ENCODE measurements around the gene HNRNPH1.

The HNRNPH1 gene

DNA sequence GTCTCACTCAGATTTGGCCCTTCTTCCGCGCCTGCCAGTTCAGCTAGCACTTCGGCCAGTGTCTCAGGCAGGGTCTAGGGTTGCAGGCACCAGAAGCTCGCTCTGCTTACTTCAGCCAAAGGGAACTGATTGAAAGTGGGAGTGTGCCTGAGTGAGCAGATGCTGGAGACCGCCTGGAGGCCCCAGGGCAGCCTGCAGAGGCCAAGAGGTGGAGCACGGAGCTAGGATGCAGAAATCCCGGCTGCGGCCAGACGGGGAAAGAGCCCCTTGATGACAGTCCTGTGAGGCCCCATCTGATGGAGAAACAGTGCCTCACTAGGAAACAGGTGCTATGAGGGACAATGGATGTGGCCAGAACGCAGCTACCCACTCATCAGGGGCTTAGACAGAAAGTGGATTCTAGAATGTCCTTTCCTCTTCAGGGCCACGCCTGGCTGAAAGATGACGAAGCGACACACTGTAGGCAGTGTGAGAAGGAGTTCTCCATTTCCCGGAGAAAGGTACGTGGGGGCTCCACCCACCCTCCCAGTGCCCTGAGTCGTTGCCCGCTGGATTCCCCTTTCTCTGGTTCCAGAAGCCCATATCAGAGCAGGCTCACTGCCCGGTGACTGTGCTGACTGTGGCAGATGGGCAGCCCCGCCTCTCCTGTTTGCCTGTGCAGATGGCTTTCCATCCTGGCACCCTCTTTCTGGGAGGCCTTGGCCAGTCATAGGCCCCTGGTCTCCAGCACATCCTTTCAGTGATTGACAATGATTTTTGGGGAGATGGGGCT is 16.1 kb downstream of the HNRNPH1 start:
- peaks cover 37% of the 10 kb centered on the region for H3K4me1 Mint-ChIP-seq
- DNase-seq (ENCODE audit: low spot score in 2 of 2) (no peak), ATAC-seq (replicated peaks; ENCODE audit: extremely low read depth, poor library complexity, severe bottlenecking) (no peak)
- H3K9me3 Mint-ChIP-seq = no peaks in the 10 kb centered on the region
- H3K36me3 Mint-ChIP-seq (ENCODE audit: insufficient read depth) = peaks cover 67% of the 10 kb centered on the region
- no peak overlapping the region for H3K4me3 Mint-ChIP-seq
- H3K27ac Mint-ChIP-seq (ENCODE audit: low read depth) = peak overlapping the region; percentile 70
- H3K27me3 Mint-ChIP-seq = no peaks in the 10 kb centered on the region

DNA sequence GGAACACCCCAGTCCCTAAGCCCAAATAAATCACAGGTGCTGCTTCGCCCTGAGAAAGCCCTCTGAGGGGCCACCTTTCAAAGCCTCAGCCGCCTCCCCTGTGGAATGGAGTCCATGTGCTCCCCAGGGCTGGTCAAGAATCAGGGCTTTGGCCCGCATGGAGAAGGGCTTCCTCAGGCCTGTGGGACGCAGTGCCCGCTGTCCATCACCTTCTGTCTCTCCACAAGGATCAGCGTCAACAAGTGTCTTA is 16.6 kb downstream of the HNRNPH1 start:
- peaks cover 33% of the 10 kb centered on the region for H3K4me1 Mint-ChIP-seq
- no peak for ATAC-seq (replicated peaks; ENCODE audit: extremely low read depth, poor library complexity, severe bottlenecking)
- H3K36me3 Mint-ChIP-seq (ENCODE audit: insufficient read depth) = peaks cover 62% of the 10 kb centered on the region
- H3K4me3 Mint-ChIP-seq = no peak overlapping the region
- H3K27me3 Mint-ChIP-seq = no peaks in the 10 kb centered on the region
- no peaks in the 10 kb centered on the region for H3K9me3 Mint-ChIP-seq
- DNase-seq (ENCODE audit: low spot score in 2 of 2) = no peak
- H3K27ac Mint-ChIP-seq (ENCODE audit: low read depth) = peak overlapping the region; percentile 70

DNA sequence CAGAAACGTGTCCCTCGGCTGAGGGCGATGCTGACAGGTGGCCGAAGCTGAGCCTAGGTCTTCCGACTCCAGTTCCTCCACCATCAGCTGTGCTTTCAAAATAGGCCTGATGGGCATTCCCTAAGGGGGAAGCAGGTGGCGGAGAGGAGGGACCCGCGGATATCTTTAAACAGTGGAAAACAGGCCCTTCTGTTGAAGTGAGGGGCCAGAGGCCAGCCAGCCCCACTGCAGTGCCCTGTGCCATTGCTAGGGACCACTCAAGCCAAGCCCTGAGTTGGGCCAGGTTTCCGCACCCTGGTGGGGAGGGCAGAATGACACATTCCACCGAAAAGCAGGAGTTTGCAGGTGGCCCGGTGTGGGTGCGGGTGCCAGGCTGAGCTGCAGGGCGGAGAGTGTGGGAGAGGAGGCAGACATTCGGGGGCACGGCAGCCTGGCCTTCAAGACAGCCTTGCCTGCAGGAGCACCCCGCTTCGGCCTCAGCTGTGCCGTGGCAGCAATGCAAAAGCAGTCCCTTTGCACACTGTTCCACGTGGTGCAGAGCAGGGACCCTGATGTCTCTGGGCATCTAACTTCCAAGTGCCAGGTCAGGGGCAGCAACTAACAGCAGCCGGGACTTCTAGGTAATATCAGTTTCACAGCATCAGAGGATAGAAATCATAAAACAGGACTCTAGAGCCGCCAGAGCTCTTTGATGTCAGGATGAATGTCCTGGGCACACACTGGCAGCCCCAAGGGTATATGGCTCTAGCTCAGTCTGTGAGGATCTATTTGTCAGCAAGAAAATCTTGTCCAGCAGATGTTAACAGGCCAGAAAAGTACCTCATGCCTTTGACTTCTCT is 17.2 kb downstream of the HNRNPH1 start:
- H3K36me3 Mint-ChIP-seq (ENCODE audit: insufficient read depth) = peaks cover 58% of the 10 kb centered on the region
- no peak overlapping the region for H3K4me3 Mint-ChIP-seq
- no peak for ATAC-seq (replicated peaks; ENCODE audit: extremely low read depth, poor library complexity, severe bottlenecking)
- H3K9me3 Mint-ChIP-seq = no peaks in the 10 kb centered on the region
- DNase-seq (ENCODE audit: low spot score in 2 of 2) = no peak
- peaks cover 30% of the 10 kb centered on the region for H3K4me1 Mint-ChIP-seq
- H3K27ac Mint-ChIP-seq (ENCODE audit: low read depth) = peak overlapping the region; percentile 70
- no peaks in the 10 kb centered on the region for H3K27me3 Mint-ChIP-seq

DNA sequence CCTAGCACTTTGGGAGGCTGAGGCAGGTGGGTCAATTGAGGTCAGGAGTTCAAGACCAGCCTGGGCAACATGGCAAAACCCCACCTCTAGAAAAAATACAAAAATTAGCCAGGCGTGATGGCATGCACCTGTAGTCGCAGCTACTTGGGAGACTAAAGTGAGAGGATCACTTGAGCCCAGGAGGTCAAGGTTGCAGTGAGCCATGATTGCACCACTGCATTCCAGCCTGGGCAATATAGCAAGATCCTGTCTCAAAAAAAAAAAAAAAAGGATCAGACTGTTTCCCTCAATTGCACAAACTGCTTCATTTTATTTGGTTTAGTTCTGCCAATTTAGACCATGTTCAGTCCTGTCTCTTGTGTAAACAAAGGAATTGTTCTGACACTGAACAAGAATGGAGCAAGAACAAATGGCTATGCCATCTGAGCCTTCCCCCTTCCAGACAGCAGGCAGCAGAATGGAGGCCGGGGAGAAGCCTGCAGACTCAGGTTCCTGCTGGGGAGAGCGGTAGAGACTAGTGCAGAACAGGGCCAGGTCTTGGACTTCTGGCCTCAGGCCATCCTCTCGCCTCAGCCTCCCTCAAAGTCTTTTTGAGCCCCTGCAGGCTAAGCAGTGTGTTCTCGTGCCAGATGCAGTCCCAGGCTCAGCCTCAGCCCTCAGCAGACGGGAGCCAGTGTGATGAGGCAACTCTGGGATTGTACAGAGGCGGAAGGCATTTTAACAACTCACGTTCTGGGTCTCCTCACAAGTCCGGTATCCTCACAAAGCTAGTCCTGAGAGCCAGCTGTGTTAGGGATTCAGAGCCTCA is 18.2 kb downstream of the HNRNPH1 start:
- peaks cover 21% of the 10 kb centered on the region for H3K4me1 Mint-ChIP-seq
- H3K36me3 Mint-ChIP-seq (ENCODE audit: insufficient read depth) = peaks cover 51% of the 10 kb centered on the region
- no peaks in the 10 kb centered on the region for H3K27me3 Mint-ChIP-seq
- no peak overlapping the region for H3K4me3 Mint-ChIP-seq
- H3K9me3 Mint-ChIP-seq = no peaks in the 10 kb centered on the region
- peak overlapping the region; percentile 70 for H3K27ac Mint-ChIP-seq (ENCODE audit: low read depth)
- ATAC-seq (replicated peaks; ENCODE audit: extremely low read depth, poor library complexity, severe bottlenecking) (no peak), DNase-seq (ENCODE audit: low spot score in 2 of 2) (no peak)

DNA sequence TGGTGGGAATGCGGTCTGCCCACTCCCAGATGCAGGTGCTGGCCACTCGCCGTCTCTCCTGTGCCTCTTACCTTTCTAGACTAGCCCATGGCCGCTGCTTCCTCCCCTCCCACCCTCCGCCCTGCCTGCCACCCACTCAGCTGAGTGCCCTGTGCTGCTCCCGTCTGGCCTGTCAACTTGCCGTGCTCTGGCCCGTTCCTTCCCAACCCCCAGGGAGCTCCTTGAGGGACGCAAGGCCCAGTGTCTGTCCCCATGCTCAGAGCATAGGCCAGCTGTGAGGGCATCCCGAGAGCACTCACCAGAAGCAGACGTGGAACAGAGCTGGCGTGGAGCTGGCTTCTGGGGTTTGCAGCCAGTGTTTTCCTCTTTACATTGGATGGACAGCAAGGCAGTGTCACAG is 20.2 kb downstream of the HNRNPH1 start:
- ATAC-seq (replicated peaks; ENCODE audit: extremely low read depth, poor library complexity, severe bottlenecking) (no peak), DNase-seq (ENCODE audit: low spot score in 2 of 2) (no peak)
- no peak overlapping the region for H3K27ac Mint-ChIP-seq (ENCODE audit: low read depth)
- H3K27me3 Mint-ChIP-seq = no peaks in the 10 kb centered on the region
- no peaks in the 10 kb centered on the region for H3K9me3 Mint-ChIP-seq
- H3K4me1 Mint-ChIP-seq = peaks cover 8% of the 10 kb centered on the region
- H3K4me3 Mint-ChIP-seq = no peak overlapping the region
- H3K36me3 Mint-ChIP-seq (ENCODE audit: insufficient read depth) = peaks cover 42% of the 10 kb centered on the region

DNA sequence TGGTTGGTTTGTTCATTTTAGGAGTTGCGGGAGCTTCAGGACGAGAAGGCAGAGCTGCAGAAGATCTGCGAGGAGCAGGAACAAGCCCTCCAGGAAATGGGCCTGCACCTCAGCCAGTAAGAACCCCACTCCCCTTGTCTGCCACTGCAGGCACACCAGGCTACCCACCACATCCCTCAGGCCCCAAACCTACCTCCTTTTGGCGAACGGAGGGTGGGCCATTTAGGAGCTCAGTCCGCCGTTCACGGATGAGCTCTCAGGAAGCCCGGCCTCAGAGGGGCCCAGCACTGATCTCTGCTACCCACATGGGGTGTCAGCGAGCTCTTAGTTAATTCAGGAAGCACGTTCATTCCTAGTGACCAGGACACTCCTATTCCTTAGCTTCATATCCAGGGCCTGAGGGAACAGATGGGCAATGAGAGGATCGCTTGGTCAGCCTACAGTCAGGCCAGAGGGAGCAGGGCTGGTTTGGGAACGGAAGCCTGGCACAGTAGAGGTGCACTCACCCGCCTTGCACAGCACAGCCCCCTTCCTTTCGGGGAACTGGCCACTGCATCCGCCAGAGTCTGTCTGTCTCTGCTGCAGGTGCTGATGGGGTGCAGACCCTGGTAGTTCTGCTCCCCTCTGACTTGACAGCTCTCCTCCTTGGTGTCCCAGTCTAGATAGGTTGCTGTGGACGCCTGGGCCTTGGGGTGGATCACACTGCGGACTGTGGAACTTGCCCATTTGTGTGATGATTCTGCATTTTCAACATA is 21.4 kb downstream of the HNRNPH1 start:
- Mint-ChIP-seq H3K36me3 (ENCODE audit: insufficient read depth) (peaks cover 41% of the 10 kb centered on the region), H3K4me1 (no peaks in the 10 kb centered on the region), H3K9me3 (no peaks in the 10 kb centered on the region), H3K27ac (ENCODE audit: low read depth) (no peak overlapping the region), H3K27me3 (no peaks in the 10 kb centered on the region), H3K4me3 (no peak overlapping the region)
- DNase-seq (ENCODE audit: low spot score in 2 of 2) = no peak
- no peak for ATAC-seq (replicated peaks; ENCODE audit: extremely low read depth, poor library complexity, severe bottlenecking)

DNA sequence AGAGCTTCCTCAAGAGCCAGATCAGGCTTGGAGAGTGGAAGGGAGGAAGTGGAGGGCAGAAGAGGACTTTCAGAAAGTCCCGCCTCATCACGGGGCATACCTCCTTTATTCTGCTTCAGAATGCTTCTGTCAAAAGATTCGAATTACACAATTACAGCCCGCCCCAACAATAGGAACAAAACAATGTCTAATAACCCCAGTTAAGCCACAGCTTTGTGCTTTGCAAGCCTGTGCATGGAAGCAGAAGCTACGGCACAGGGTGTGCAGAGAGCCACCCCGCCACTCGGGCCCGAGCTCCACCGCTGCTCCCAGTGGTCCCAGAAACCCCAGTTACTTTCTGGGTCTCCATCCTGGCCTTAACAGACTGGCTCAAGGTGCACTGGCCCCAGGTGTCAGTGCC is 23.5 kb downstream of the HNRNPH1 start:
- Mint-ChIP-seq H3K4me3 (no peak overlapping the region), H3K36me3 (ENCODE audit: insufficient read depth) (peaks cover 40% of the 10 kb centered on the region), H3K4me1 (no peaks in the 10 kb centered on the region), H3K27me3 (no peaks in the 10 kb centered on the region), H3K27ac (ENCODE audit: low read depth) (no peak overlapping the region), H3K9me3 (no peaks in the 10 kb centered on the region)
- DNase-seq (ENCODE audit: low spot score in 2 of 2) (no peak), ATAC-seq (replicated peaks; ENCODE audit: extremely low read depth, poor library complexity, severe bottlenecking) (no peak)

DNA sequence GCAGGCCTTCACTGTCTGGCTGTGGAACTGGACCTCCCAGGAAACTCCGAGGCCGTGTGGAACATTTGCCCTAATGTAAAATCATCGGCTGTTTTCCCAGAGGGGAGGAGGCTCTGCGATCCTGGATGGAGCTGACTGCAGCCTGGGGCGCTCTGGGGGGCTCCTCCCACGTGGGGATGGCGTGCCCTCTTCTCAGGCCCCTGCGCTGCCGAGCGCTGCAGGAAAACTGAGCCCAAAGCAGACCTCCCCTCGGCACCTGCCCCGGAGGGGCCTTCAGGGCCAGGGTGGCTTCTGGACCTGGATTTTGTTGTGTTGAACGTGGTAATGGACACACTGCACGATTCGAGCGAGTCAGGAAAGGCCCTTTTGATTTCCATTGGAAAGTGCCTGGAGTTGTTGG is 23.9 kb downstream of the HNRNPH1 start:
- ATAC-seq (replicated peaks; ENCODE audit: extremely low read depth, poor library complexity, severe bottlenecking) (no peak), DNase-seq (ENCODE audit: low spot score in 2 of 2) (no peak)
- H3K4me3 Mint-ChIP-seq = no peak overlapping the region
- no peak overlapping the region for H3K27ac Mint-ChIP-seq (ENCODE audit: low read depth)
- no peaks in the 10 kb centered on the region for H3K4me1 Mint-ChIP-seq
- no peaks in the 10 kb centered on the region for H3K9me3 Mint-ChIP-seq
- peaks cover 41% of the 10 kb centered on the region for H3K36me3 Mint-ChIP-seq (ENCODE audit: insufficient read depth)
- no peaks in the 10 kb centered on the region for H3K27me3 Mint-ChIP-seq

DNA sequence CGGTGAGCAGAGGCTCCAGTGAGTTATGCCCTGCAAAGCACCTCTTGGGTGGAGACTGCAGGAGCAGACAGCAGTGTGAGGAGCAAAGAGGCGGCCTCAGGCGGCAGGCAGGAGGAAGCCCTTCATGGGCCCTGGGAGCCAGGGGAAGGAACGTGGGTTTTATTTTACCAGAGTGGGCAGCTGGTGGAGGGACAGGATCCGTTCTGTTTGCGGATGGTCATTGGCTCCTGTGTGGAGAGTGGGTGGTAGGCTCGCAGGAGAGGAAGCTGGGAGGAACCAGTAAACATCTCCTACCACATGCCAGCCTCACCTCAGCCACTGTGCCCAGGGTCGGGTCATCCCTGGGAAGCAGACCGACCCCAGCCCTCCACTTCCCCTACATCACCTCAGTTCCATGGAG is 24.4 kb downstream of the HNRNPH1 start:
- Mint-ChIP-seq H3K4me3 (no peak overlapping the region), H3K4me1 (no peaks in the 10 kb centered on the region), H3K9me3 (no peaks in the 10 kb centered on the region), H3K27me3 (no peaks in the 10 kb centered on the region), H3K36me3 (ENCODE audit: insufficient read depth) (peaks cover 43% of the 10 kb centered on the region), H3K27ac (ENCODE audit: low read depth) (no peak overlapping the region)
- DNase-seq (ENCODE audit: low spot score in 2 of 2) (no peak), ATAC-seq (replicated peaks; ENCODE audit: extremely low read depth, poor library complexity, severe bottlenecking) (no peak)

DNA sequence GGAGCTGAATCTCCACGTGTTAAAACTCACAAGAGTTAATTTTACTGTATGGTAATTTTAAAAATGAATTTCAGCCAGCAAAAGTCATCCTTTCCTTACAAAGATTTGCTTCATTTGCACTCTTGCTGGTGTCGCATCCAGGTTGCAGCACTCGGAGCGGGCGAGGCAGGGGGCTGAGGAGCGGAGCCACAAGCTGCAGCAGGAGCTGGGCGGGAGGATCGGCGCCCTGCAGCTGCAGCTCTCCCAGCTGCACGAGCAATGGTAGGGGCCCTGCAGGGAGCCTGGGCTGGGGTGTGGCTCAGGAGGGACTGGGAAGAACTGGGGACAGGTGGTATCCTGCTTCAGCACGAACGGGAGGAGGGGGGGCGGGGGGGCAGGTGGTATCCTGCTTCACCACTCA is 27.1 kb downstream of the HNRNPH1 start:
- H3K36me3 Mint-ChIP-seq (ENCODE audit: insufficient read depth) = peaks cover 58% of the 10 kb centered on the region
- H3K27me3 Mint-ChIP-seq = no peaks in the 10 kb centered on the region
- no peak overlapping the region for H3K27ac Mint-ChIP-seq (ENCODE audit: low read depth)
- ATAC-seq (replicated peaks; ENCODE audit: extremely low read depth, poor library complexity, severe bottlenecking) (no peak), DNase-seq (ENCODE audit: low spot score in 2 of 2) (no peak)
- H3K9me3 Mint-ChIP-seq = no peaks in the 10 kb centered on the region
- no peaks in the 10 kb centered on the region for H3K4me1 Mint-ChIP-seq
- no peak overlapping the region for H3K4me3 Mint-ChIP-seq

DNA sequence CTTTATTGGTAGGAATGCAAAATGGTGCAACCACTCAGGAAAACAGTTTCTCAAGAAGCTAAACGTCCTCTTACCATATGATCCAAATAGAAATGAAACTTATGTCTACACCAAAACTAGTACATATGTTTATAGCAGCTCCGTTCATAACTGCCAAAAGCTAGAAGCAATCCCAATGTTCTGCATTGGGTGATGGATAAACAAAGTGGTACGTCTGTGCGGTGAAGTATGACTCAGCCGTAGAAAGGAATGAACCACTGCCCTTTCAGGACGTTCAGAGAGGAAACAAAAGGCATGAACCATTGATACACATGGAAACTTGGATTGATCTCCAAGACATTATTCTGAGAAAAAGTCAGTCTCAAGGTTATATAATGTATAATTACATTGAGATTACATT is 27.6 kb downstream of the HNRNPH1 start:
- Mint-ChIP-seq H3K9me3 (no peaks in the 10 kb centered on the region), H3K36me3 (ENCODE audit: insufficient read depth) (peaks cover 61% of the 10 kb centered on the region), H3K4me1 (no peaks in the 10 kb centered on the region), H3K27ac (ENCODE audit: low read depth) (no peak overlapping the region), H3K4me3 (no peak overlapping the region), H3K27me3 (no peaks in the 10 kb centered on the region)
- DNase-seq (ENCODE audit: low spot score in 2 of 2) (no peak), ATAC-seq (replicated peaks; ENCODE audit: extremely low read depth, poor library complexity, severe bottlenecking) (no peak)

DNA sequence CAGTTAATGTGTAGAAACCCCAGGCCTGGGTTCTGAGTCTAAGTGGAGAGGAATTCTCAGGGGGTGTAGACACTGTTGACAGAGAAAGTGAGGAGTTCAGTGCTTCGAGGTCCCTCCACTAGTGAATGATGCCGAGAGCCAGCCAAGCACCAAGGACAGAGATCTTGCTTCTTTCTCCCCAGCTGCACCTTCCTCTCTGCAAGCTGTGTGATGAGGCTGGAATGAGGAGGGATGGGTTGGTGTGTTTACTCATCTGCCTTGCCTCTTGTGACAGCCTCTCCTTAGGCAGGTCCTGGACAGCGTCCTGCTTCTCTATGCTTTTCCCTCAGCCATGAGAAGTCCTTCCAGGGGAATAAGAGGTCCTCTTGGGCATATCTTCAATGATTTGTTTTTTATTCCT is 35.3 kb downstream of the HNRNPH1 start:
- no peak for DNase-seq (ENCODE audit: low spot score in 2 of 2)
- no peak overlapping the region for H3K4me3 Mint-ChIP-seq
- H3K27me3 Mint-ChIP-seq = no peaks in the 10 kb centered on the region
- no peaks in the 10 kb centered on the region for H3K9me3 Mint-ChIP-seq
- H3K27ac Mint-ChIP-seq (ENCODE audit: low read depth) = no peak overlapping the region
- H3K36me3 Mint-ChIP-seq (ENCODE audit: insufficient read depth) = peaks cover 62% of the 10 kb centered on the region
- no peaks in the 10 kb centered on the region for H3K4me1 Mint-ChIP-seq
- no peak for ATAC-seq (replicated peaks; ENCODE audit: extremely low read depth, poor library complexity, severe bottlenecking)
